ENCODE data around the gene ZNF618.

ZNF618 gene

GRCh38 chr9:114015607-114016006 is 139.5 kb downstream of the ZNF618 start:
- Mint-ChIP-seq H3K4me1 (no peaks in the 10 kb centered on the region), H3K9me3 (no peaks in the 10 kb centered on the region), H3K36me3 (no peaks in the 10 kb centered on the region), H3K27ac (no peak overlapping the region), H3K27me3 (no peaks in the 10 kb centered on the region), H3K4me3 (no peak overlapping the region)
- CTCF ChIA-PET, result no interaction called here
- no peak for DNase-seq

- Mint-ChIP-seq H3K36me3 (no peaks in the 10 kb centered on the region), H3K27ac (no peak overlapping the region), H3K9me3 (no peaks in the 10 kb centered on the region), H3K27me3 (no peaks in the 10 kb centered on the region), H3K4me3 (no peak overlapping the region), H3K4me1 (no peaks in the 10 kb centered on the region)
- CTCF ChIA-PET, result no interaction called here
- DNase-seq, result no peak
Observed at GRCh38 chr9:114016101-114016500, 140.0 kb downstream of the ZNF618 start.

GRCh38 chr9:114016629-114017423 is 140.7 kb downstream of the ZNF618 start:
- CTCF ChIA-PET, result no interaction called here
- no peak for DNase-seq
- Mint-ChIP-seq H3K27me3 (no peaks in the 10 kb centered on the region), H3K27ac (no peak overlapping the region), H3K36me3 (no peaks in the 10 kb centered on the region), H3K9me3 (no peaks in the 10 kb centered on the region), H3K4me3 (no peak overlapping the region), H3K4me1 (no peaks in the 10 kb centered on the region)

GRCh38 chr9:114017741-114018715 is 141.9 kb downstream of the ZNF618 start:
- no peak for DNase-seq
- H3K4me1 Mint-ChIP-seq, result no peaks in the 10 kb centered on the region
- H3K4me3 Mint-ChIP-seq, result no peak overlapping the region
- no peak overlapping the region for H3K27ac Mint-ChIP-seq
- H3K27me3 Mint-ChIP-seq, result no peaks in the 10 kb centered on the region
- H3K9me3 Mint-ChIP-seq, result no peaks in the 10 kb centered on the region
- H3K36me3 Mint-ChIP-seq, result no peaks in the 10 kb centered on the region
- CTCF ChIA-PET, result no interaction called here

- H3K4me3 Mint-ChIP-seq, result no peak overlapping the region
- H3K27ac Mint-ChIP-seq, result no peak overlapping the region
- no peak for DNase-seq
- H3K36me3 Mint-ChIP-seq, result no peaks in the 10 kb centered on the region
- CTCF ChIA-PET, result no interaction called here
- H3K27me3 Mint-ChIP-seq, result peaks cover 5% of the 10 kb centered on the region
- peaks cover 18% of the 10 kb centered on the region for H3K9me3 Mint-ChIP-seq
- H3K4me1 Mint-ChIP-seq, result no peaks in the 10 kb centered on the region
Observed at GRCh38 chr9:114021578-114021977, 145.5 kb downstream of the ZNF618 start.

GRCh38 chr9:114023961-114024360 is 147.9 kb downstream of the ZNF618 start:
- no peak for DNase-seq
- H3K27me3 Mint-ChIP-seq, result peaks cover 5% of the 10 kb centered on the region
- no peak overlapping the region for H3K27ac Mint-ChIP-seq
- CTCF ChIA-PET, result interaction anchor here (0.5 kb wide), 1 partner anchor 1636 kb away, joined by 3 read pairs; no protein-coding TSS in a partner anchor
- H3K4me3 Mint-ChIP-seq, result no peak overlapping the region
- peaks cover 18% of the 10 kb centered on the region for H3K9me3 Mint-ChIP-seq
- no peaks in the 10 kb centered on the region for H3K4me1 Mint-ChIP-seq
- H3K36me3 Mint-ChIP-seq, result no peaks in the 10 kb centered on the region

- H3K36me3 Mint-ChIP-seq, result no peaks in the 10 kb centered on the region
- H3K4me1 Mint-ChIP-seq, result no peaks in the 10 kb centered on the region
- no peak for DNase-seq
- H3K4me3 Mint-ChIP-seq, result no peak overlapping the region
- no peak overlapping the region for H3K27ac Mint-ChIP-seq
- H3K9me3 Mint-ChIP-seq, result peaks cover 18% of the 10 kb centered on the region
- H3K27me3 Mint-ChIP-seq, result peaks cover 5% of the 10 kb centered on the region
- CTCF ChIA-PET, result no interaction called here
Observed at GRCh38 chr9:114025196-114025753, 149.2 kb downstream of the ZNF618 start.

GRCh38 chr9:114025760-114026159 is 149.7 kb downstream of the ZNF618 start:
- DNase-seq, result no peak
- CTCF ChIA-PET, result no interaction called here
- Mint-ChIP-seq H3K9me3 (peaks cover 18% of the 10 kb centered on the region), H3K36me3 (no peaks in the 10 kb centered on the region), H3K27me3 (peaks cover 5% of the 10 kb centered on the region), H3K4me3 (no peak overlapping the region), H3K27ac (no peak overlapping the region), H3K4me1 (no peaks in the 10 kb centered on the region)

GRCh38 chr9:114026335-114026734 is 150.2 kb downstream of the ZNF618 start:
- H3K27me3 Mint-ChIP-seq, result peaks cover 5% of the 10 kb centered on the region
- CTCF ChIA-PET, result no interaction called here
- H3K9me3 Mint-ChIP-seq, result peaks cover 18% of the 10 kb centered on the region
- no peak for DNase-seq
- H3K4me3 Mint-ChIP-seq, result no peak overlapping the region
- no peak overlapping the region for H3K27ac Mint-ChIP-seq
- H3K4me1 Mint-ChIP-seq, result no peaks in the 10 kb centered on the region
- H3K36me3 Mint-ChIP-seq, result no peaks in the 10 kb centered on the region

GRCh38 chr9:114027159-114027862 is 151.2 kb downstream of the ZNF618 start:
- peaks cover 18% of the 10 kb centered on the region for H3K9me3 Mint-ChIP-seq
- H3K36me3 Mint-ChIP-seq, result no peaks in the 10 kb centered on the region
- no peak for DNase-seq
- H3K27ac Mint-ChIP-seq, result no peak overlapping the region
- CTCF ChIA-PET, result interaction anchor here (0.6 kb wide), 1 partner anchor 232 kb away, joined by 3 read pairs; no protein-coding TSS in a partner anchor
- no peaks in the 10 kb centered on the region for H3K4me1 Mint-ChIP-seq
- H3K27me3 Mint-ChIP-seq, result peaks cover 5% of the 10 kb centered on the region
- no peak overlapping the region for H3K4me3 Mint-ChIP-seq

GRCh38 chr9:114027863-114028465 is 151.9 kb downstream of the ZNF618 start:
- CTCF ChIA-PET, result no interaction called here
- H3K9me3 Mint-ChIP-seq, result peaks cover 18% of the 10 kb centered on the region
- H3K4me3 Mint-ChIP-seq, result no peak overlapping the region
- H3K27me3 Mint-ChIP-seq, result peaks cover 5% of the 10 kb centered on the region
- no peak overlapping the region for H3K27ac Mint-ChIP-seq
- no peaks in the 10 kb centered on the region for H3K4me1 Mint-ChIP-seq
- DNase-seq, result no peak
- no peaks in the 10 kb centered on the region for H3K36me3 Mint-ChIP-seq

GRCh38 chr9:114028646-114029045 is 152.5 kb downstream of the ZNF618 start:
- H3K27me3 Mint-ChIP-seq, result peaks cover 5% of the 10 kb centered on the region
- H3K4me3 Mint-ChIP-seq, result no peak overlapping the region
- H3K9me3 Mint-ChIP-seq, result peaks cover 17% of the 10 kb centered on the region
- H3K27ac Mint-ChIP-seq, result no peak overlapping the region
- no peak for DNase-seq
- H3K36me3 Mint-ChIP-seq, result no peaks in the 10 kb centered on the region
- H3K4me1 Mint-ChIP-seq, result no peaks in the 10 kb centered on the region
- CTCF ChIA-PET, result no interaction called here

GRCh38 chr9:114029311-114030170 is 153.4 kb downstream of the ZNF618 start:
- H3K4me1 Mint-ChIP-seq, result no peaks in the 10 kb centered on the region
- peaks cover 11% of the 10 kb centered on the region for H3K9me3 Mint-ChIP-seq
- H3K36me3 Mint-ChIP-seq, result no peaks in the 10 kb centered on the region
- H3K27ac Mint-ChIP-seq, result no peak overlapping the region
- peaks cover 5% of the 10 kb centered on the region for H3K27me3 Mint-ChIP-seq
- CTCF ChIA-PET, result no interaction called here
- no peak overlapping the region for H3K4me3 Mint-ChIP-seq
- no peak for DNase-seq

Measured in activated naive CD4-positive, alpha-beta T cell treated with anti-CD3 and anti-CD28 coated beads, Interleukin-2, amount 10 ng/mL, durations not matched to agents 7 days and 5 days (primary cell).